GM13977 (cell line): ENCODE data around the gene TMEM132C.

Experiments used
- DNase-seq: peaks from one replicate; pipeline ENCODE4 v3.0.0; 2012; ENCODE audit warnings: low spot score
- CTCF ChIP-seq: IDR thresholded peaks from 2 replicates; pipeline ENCODE4 v1.5.1; 2012; ENCODE audit warnings: mild to moderate bottlenecking, control low read depth; ENCODE audit not compliant: insufficient read depth; ENCODE audit errors: extremely low read depth, missing control alignments
- in situ Hi-C: fragments of 300-500 bp; cut with MboI; formaldehyde crosslinking; loops from one replicate; pipeline ENCODE4 v1.12.0; 2022; ENCODE audit warnings: low sequenced_read_pairs, low pct_unique_long_range_greater_than_20kb, mixed read lengths, inconsistent platforms; ENCODE audit not compliant: unreplicated experiment

TMEM132C gene

DNA sequence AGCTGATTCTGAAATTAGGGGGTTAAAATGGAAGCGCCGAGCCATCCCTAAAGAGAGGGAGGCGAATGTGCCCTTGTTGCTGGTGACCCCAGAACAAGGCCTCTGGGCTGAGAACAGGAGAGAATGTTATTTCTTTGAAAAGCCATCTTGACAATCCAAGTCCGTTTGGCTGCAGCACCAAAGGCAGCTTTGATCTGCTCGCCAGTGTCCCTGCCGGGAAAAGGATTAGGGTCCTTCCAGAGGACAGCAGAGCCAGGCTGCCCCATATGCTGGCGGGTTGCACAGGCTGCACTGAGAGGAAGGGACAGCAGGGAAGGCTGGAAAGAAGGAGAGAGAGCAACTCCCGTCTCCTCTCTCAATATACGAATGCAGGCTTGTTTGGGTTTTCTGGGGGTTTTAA lies 141.7 kb downstream of the TMEM132C start:
- in situ Hi-C loops: no loop called here
- no peak for DNase-seq
- no peak for TF ChIP-seq CTCF

GRCh38 chr12:128415036-128415560 lies 148.1 kb downstream of the TMEM132C start:
- in situ Hi-C loops: no loop called here
- TF ChIP-seq CTCF: no peak
- DNase-seq: no peak

- in situ Hi-C loops: no loop called here
- no peak for TF ChIP-seq CTCF
- DNase-seq: no peak
Measured at GRCh38 chr12:128418944-128419343, 152.0 kb downstream of the TMEM132C start.

DNA sequence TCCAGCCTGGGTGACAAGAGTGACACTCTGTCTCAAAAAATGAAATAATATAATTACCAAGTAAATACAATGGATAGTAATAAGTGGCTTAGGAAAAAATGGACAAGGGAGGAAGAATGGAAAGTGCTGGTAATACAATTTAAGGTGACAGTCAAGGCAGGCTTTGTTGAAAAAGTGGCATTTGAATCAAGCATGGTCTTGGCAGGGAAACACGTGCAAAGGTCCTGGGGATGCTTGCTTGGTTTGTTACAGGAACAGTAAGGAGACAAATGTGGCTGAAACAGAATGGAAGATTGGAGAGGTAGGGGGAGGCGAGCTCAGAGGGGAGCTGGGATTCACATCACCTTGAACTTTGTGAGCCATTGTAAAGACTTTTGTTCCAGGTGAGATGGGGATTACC lies 153.2 kb downstream of the TMEM132C start:
- in situ Hi-C loops: no loop called here
- TF ChIP-seq CTCF: no peak
- DNase-seq: no peak

- TF ChIP-seq CTCF: no peak
- in situ Hi-C loops: no loop called here
- no peak for DNase-seq
Measured at GRCh38 chr12:128421375-128421774, 154.4 kb downstream of the TMEM132C start.

GRCh38 chr12:128423205-128423604 lies 156.2 kb downstream of the TMEM132C start:
- no peak for DNase-seq
- in situ Hi-C loops: no loop called here
- TF ChIP-seq CTCF: no peak

DNA sequence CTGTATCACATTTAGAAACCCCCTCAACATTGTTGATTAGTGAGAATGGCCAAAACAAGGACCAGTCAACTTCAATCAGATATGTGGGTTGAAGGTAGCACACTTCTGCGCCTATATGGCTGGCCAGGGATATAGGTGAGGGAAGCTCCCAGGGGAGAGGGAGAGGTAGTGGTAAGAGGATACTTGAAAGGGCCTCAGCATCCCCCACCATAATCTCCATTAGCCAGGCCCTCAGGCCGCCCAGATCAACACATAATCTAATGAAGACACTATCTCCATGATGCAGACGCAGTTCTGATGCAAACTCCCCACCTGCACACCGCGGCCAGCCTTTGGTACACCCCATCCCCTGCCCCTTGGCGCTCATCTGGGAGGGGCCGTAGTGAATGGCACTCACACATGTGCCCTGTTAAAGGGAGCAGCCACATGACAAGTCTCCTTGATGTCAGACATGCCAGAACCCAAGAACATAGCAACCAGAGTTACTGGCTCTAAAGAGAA lies 158.0 kb downstream of the TMEM132C start:
- DNase-seq: no peak
- in situ Hi-C loops: no loop called here
- no peak for TF ChIP-seq CTCF
